Measurements from ENCODE around the gene KRT36.
A peak's percentile ranks its signal among the peaks of the same experiment; 100 is the strongest.

KRT36 gene

DNA sequence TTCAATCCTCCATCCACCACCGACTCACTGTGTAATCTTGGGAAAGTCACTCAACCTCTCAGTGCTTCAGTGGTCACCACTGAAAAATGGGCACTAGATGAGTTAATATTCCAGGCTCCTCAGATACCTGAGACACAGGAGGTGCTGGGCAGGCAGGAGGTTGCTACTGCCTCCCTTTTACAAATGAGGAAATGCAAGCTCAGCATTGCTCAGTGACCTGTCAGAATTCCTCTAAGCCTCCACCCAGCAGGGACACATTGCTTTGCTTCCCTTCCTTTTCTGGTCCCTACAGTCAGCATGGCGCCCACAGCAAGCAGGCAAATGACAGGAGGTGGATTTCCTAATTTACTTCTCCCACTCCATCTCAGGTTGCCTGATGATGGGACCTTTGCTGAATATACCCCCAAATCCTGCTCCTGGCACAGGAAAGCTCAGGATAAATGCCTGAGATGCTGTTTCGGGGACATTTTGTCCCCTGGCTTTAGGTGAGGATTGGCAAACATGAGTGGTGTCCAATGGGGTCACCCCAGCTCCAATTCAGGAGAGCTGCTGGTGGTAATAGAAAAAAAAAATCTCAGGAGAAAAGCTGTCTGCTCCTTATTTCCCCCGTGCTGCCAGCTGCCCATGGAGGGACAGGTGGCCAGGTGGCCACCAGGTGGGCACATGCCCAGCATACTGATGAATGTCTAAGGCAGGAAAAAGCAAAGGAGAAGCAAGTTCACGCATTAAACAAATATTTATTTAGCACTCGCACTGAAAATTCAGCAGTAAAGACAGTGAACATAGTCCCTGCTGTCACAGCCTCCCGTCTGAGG, 20.7 kb upstream of the KRT36 start:
- DNase-seq (ENCODE audit: low read depth) = no peak
- TF ChIP-seq, protein P1, sequence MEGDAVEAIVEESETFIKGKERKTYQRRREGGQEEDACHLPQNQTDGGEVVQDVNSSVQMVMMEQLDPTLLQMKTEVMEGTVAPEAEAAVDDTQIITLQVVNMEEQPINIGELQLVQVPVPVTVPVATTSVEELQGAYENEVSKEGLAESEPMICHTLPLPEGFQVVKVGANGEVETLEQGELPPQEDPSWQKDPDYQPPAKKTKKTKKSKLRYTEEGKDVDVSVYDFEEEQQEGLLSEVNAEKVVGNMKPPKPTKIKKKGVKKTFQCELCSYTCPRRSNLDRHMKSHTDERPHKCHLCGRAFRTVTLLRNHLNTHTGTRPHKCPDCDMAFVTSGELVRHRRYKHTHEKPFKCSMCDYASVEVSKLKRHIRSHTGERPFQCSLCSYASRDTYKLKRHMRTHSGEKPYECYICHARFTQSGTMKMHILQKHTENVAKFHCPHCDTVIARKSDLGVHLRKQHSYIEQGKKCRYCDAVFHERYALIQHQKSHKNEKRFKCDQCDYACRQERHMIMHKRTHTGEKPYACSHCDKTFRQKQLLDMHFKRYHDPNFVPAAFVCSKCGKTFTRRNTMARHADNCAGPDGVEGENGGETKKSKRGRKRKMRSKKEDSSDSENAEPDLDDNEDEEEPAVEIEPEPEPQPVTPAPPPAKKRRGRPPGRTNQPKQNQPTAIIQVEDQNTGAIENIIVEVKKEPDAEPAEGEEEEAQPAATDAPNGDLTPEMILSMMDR (IDR thresholded peaks at IDR 0.05; ENCODE audit: low read length, missing control alignments) = no peak
- H3K4me3 ChIP-seq (replicated peaks; ENCODE audit: low read depth, low read length) = no peak overlapping the region

DNA sequence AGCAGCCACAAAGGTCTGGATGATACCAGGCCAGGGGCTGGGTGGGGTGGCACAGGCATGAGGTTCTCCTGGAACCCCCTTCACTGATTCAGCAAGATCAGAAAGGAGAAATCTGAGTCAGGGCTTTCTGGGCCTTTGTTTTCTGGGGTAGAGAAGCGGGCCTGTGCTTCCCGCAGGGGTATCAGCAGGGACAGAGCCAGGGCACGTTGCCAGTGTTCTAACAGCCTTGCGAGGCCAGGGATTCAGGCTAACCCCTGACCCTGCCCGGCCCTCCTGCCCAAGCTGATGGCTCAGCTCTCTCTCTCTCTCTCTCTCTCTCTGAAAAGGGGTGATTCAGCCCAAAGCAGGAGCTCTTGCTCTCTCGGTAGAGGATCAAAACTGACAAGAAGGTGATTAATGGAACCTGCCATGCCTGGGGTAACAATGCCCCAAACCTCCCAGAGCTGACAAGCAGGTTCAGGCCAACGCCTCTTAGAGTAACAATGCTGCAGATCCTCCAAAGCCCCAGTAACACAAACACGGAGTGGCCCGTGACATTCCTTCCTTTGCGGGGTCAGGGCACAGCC, 17.7 kb upstream of the KRT36 start:
- no peak for DNase-seq (ENCODE audit: low read depth)
- no peak overlapping the region for H3K4me3 ChIP-seq (replicated peaks; ENCODE audit: low read depth, low read length)
- TF ChIP-seq, protein P1 (IDR thresholded peaks at IDR 0.05; ENCODE audit: low read length, missing control alignments) = no peak

DNA sequence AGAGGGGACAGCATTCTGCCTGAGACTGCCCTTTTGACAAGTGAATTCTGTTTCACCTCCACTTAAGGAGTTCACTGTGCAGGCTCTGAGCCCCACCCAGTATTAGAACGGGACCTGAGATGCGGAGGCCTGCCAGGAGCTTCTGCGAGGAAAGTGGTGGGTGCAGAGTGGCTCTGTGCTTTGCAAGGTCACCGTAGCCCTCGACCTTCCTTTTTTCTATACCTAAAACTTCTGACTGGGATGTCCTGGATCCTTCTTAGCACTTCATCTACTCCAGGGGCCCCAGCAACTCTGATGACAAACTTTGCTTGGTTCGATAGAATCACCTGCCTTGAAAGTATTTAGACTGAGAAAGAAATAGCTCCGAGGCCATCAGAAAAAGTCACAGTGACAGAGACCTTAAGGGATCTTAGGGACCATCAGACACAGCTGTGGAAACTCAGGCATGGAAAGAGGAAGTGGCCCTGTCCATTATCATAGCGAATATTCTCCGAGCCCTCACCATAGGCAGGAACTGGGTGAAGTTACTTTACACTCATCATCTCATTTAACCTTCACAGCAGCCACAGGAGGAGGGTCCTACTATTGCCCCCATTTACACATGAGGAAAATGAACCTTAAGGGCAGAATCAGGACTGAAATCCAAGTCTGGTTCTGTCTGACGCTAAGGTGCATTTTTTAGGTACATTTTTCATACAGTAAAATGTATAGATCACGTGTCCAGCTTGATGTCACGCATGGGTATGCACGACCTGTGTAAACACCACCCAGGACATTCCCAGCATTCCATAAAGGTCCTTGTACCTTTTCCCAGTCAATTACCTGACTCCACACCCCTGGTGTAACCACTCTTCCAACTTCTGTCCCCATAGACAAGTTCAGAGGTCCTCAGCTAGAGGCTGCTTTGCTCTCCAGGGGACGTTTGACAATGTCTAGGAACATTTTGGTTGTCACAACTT, 16.4 kb upstream of the KRT36 start:
- no peak overlapping the region for H3K4me3 ChIP-seq (replicated peaks; ENCODE audit: low read depth, low read length)
- TF ChIP-seq, protein P1 (IDR thresholded peaks at IDR 0.05; ENCODE audit: low read length, missing control alignments) = no peak
- DNase-seq (ENCODE audit: low read depth) = no peak

DNA sequence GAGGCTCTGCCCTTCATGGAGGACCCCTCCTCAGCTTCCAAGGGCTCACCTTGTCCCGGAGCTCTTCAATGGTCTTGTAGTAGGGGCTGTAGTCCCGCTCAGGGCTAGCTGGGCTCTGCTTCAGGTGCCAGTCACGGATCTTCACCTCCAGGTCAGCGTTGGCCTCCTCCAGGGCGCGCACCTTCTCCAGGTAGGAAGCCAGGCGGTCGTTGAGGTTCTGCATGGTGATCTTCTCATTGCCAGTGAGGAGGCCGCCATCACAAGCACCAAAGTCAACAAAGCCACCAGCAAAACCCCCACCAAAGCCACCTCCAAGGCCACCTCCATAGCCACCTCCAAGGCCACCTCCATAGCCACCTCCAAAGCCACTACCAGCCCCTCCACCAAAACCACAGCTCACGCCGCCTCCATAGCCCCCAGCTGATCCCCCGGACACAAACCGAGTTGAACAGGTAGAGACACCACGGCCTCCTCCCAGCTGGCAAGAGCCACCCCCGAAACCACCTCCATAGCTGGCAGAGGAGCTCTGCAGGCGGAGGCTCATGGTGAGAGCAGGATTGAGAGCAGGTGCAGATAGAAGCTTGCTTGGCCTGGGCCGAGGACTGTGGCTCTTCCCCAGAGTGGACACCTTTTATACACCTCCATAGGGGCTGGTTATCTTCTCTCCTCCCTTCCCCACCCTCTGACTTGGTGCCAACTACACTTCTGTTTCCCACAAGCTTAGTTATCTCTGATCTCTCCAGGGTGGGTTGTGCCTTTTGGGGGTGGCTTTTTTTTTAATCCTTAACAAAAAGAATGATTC, 15.5 kb upstream of the KRT36 start, which contains the start of gene KRT13:
Gene KRT13 (minus strand): TSS at position 606 of the 802 bp plus-strand sequence. CDS start 62 bp downstream, at position 544.
- no peak for DNase-seq (ENCODE audit: low read depth)

DNA sequence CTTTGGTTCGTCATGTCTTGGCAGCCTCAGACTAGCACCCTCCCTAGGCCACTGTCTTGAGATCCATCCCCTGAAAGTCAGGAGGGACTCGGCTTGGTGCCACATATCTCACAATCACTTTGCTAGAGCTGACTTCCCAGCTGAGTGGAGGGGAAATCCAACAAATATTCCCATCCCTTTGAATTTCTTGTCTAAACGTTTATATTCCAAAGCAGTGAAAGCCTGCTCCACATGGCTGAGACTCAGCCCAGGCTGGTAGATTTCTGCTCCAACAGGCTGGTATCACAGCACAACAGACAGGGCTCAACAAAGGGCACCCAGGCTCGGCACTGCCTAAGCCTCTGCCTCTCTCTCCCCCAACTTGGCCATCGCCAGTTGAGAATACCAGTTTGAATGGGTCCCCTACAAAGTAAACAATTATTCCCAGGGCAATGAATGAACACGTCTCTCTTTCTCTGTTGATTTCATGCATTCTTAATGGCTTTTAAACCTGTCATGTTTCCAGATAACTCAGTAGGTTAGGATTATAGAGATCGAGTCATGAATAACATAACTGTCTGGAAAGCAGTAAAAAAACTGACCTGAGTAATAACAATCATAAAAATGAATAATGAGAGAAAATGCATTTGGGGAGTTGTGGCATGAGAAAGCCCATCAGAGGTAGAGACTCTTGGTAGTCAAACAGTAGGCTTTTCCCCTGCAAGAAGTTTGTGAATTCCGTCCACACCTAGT, 14.7 kb upstream of the KRT36 start:
- DNase-seq (ENCODE audit: low read depth) = peak; percentile 22
- TF ChIP-seq, protein P1 (IDR thresholded peaks at IDR 0.05; ENCODE audit: low read length, missing control alignments) = no peak
- no peak overlapping the region for H3K4me3 ChIP-seq (replicated peaks; ENCODE audit: low read depth, low read length)

More for the DNA sequence above, 15.5 kb upstream of the KRT36 start, which contains the start of gene KRT13:
- TF ChIP-seq, protein P1 (IDR thresholded peaks at IDR 0.05; ENCODE audit: low read length, missing control alignments) = no peak
- no peak within 1 kb of the TSS for H3K4me3 ChIP-seq (replicated peaks; ENCODE audit: low read depth, low read length)
